Naive B cell (primary cell): ENCODE results near the gene WIPF3. TPM values are rescaled to one million over a fixed set of nuclear protein-coding genes. Genes with fewer than 3 reads are reported as not detected.

Experiments used
- ATAC-seq, 2 donors: fragments of 150-1000 bp; cut with Tn5 transposase; 2 replicates each; pipeline ENCODE4 v1.10.0; 2021; ENCODE audit warnings: low read depth in 2 of 2, mild to moderate bottlenecking in 2 of 2, moderate library complexity in 2 of 2
- DNase-seq: peaks from one replicate; pipeline ENCODE4 v3.0.0; 2022
- H3K27ac Mint-ChIP-seq, 6 donors: one replicate each; pipeline ENCODE4 v1.8.0; 2020 to 2022; ENCODE audit warnings: mild to moderate bottlenecking in 6 of 6, mixed read lengths in 6 of 6, moderate library complexity in 5 of 6, inconsistent platforms in 2 of 6
- H3K27me3 Mint-ChIP-seq, 3 donors: one replicate each; pipeline ENCODE4 v1.8.0; 2021 to 2022; ENCODE audit warnings: mixed read lengths in 3 of 3, mild to moderate bottlenecking in 1 of 3
- H3K36me3 Mint-ChIP-seq, 2 donors: one replicate each; pipeline ENCODE4 v1.8.0; 2020 to 2022; ENCODE audit warnings: mixed read lengths in 2 of 2, inconsistent platforms in 1 of 2, mild to moderate bottlenecking in 1 of 2
- H3K4me1 Mint-ChIP-seq, 3 donors: one replicate each; pipeline ENCODE4 v1.8.0; 2020 to 2022; ENCODE audit warnings: mixed read lengths in 3 of 3, inconsistent platforms in 1 of 3, mild to moderate bottlenecking in 1 of 3, moderate library complexity in 1 of 3
- H3K4me3 Mint-ChIP-seq, 8 donors: one replicate each; pipeline ENCODE4 v1.8.0; 2020 to 2022; ENCODE audit warnings: mild to moderate bottlenecking in 8 of 8, mixed read lengths in 8 of 8, moderate library complexity in 8 of 8, inconsistent platforms in 2 of 8
- H3K9me3 Mint-ChIP-seq, 7 donors: one replicate each; pipeline ENCODE4 v1.8.0; 2020 to 2022; ENCODE audit warnings: mixed read lengths in 7 of 7, mild to moderate bottlenecking in 5 of 7, inconsistent platforms in 2 of 7, moderate library complexity in 1 of 7
- polyA plus RNA-seq, 6 donors: library from polyadenylated mRNA; unstranded; fragments of 300-500 nt; fragmentation: Illumina TruSeq; gene quantifications; one replicate each; pipeline ENCODE4 v1.2.3, GENCODE V29; 2021; ENCODE audit warnings: low read depth in 6 of 6

WIPF3 gene
- polyA plus RNA-seq, 6 donors from 2014 or later = 0.16 TPM; not detected in 5

GRCh38 chr7:29893351-29893965 lies 87.2 kb downstream of the WIPF3 start:
- H3K27ac Mint-ChIP-seq = no peak overlapping the region
- no peak for ATAC-seq
- H3K9me3 Mint-ChIP-seq = peaks cover 9 to 23% (median 15%) of the 10 kb centered on the region in 7 donors
- H3K27me3 Mint-ChIP-seq = peaks cover 17 to 22% (median 18%) of the 10 kb centered on the region in 3 donors
- no peak overlapping the region for H3K4me3 Mint-ChIP-seq
- no peaks in the 10 kb centered on the region for H3K4me1 Mint-ChIP-seq
- DNase-seq = no peak
- H3K36me3 Mint-ChIP-seq = peaks cover 0 to 7% of the 10 kb centered on the region in 2 donors

- no peak overlapping the region for H3K4me3 Mint-ChIP-seq
- H3K36me3 Mint-ChIP-seq = peaks cover 0 to 14% of the 10 kb centered on the region in 2 donors
- ATAC-seq (no peak), DNase-seq (no peak)
- peaks cover 23 to 25% (median 24%) of the 10 kb centered on the region in 3 donors for H3K27me3 Mint-ChIP-seq
- H3K27ac Mint-ChIP-seq = no peak overlapping the region
- H3K4me1 Mint-ChIP-seq = no peaks in the 10 kb centered on the region
- peaks cover 9 to 31% (median 18%) of the 10 kb centered on the region in 7 donors for H3K9me3 Mint-ChIP-seq
These were observed 87.9 kb downstream of the WIPF3 start for GRCh38 chr7:29894256-29894655.

GRCh38 chr7:29895559-29895958 lies 89.3 kb downstream of the WIPF3 start:
- Mint-ChIP-seq H3K9me3 (peaks cover 9 to 32% (median 18%) of the 10 kb centered on the region in 7 donors), H3K36me3 (peaks cover 0 to 14% of the 10 kb centered on the region in 2 donors), H3K27ac (no peak overlapping the region), H3K4me1 (no peaks in the 10 kb centered on the region), H3K4me3 (no peak overlapping the region), H3K27me3 (peaks cover 18 to 29% (median 24%) of the 10 kb centered on the region in 3 donors)
- ATAC-seq = no peak
- DNase-seq = no peak

- peaks cover 0 to 14% of the 10 kb centered on the region in 2 donors for H3K36me3 Mint-ChIP-seq
- no peak overlapping the region for H3K27ac Mint-ChIP-seq
- H3K27me3 Mint-ChIP-seq = peaks cover 18 to 35% (median 20%) of the 10 kb centered on the region in 3 donors
- no peaks in the 10 kb centered on the region for H3K4me1 Mint-ChIP-seq
- no peak overlapping the region for H3K4me3 Mint-ChIP-seq
- DNase-seq (no peak), ATAC-seq (no peak)
- peaks cover 9 to 32% (median 18%) of the 10 kb centered on the region in 7 donors for H3K9me3 Mint-ChIP-seq
These were observed 90.5 kb downstream of the WIPF3 start for GRCh38 chr7:29896685-29897411.

GRCh38 chr7:29898301-29898700 lies 92.0 kb downstream of the WIPF3 start:
- no peak for ATAC-seq
- DNase-seq = no peak
- peaks cover 18 to 35% (median 20%) of the 10 kb centered on the region in 3 donors for H3K27me3 Mint-ChIP-seq
- peaks cover 0 to 15% of the 10 kb centered on the region in 2 donors for H3K36me3 Mint-ChIP-seq
- H3K4me1 Mint-ChIP-seq = no peaks in the 10 kb centered on the region
- peak overlapping the region in 1 of 8 donors; percentile 17 for H3K4me3 Mint-ChIP-seq
- H3K9me3 Mint-ChIP-seq = peaks cover 9 to 32% (median 19%) of the 10 kb centered on the region in 7 donors
- H3K27ac Mint-ChIP-seq = peak overlapping the region in 1 of 6 donors; percentile 86

- H3K27me3 Mint-ChIP-seq = peaks cover 27 to 33% (median 30%) of the 10 kb centered on the region in 3 donors
- ATAC-seq = no peak
- peaks cover 8 to 34% of the 10 kb centered on the region in 2 donors for H3K36me3 Mint-ChIP-seq
- no peak overlapping the region for H3K27ac Mint-ChIP-seq
- DNase-seq = no peak
- H3K9me3 Mint-ChIP-seq = peaks cover 17 to 53% (median 33%) of the 10 kb centered on the region in 7 donors
- no peaks in the 10 kb centered on the region for H3K4me1 Mint-ChIP-seq
- H3K4me3 Mint-ChIP-seq = no peak overlapping the region
These were observed 94.4 kb downstream of the WIPF3 start for GRCh38 chr7:29900745-29901144.

GRCh38 chr7:29906200-29907022 lies 100.1 kb downstream of the WIPF3 start:
- DNase-seq (no peak), ATAC-seq (no peak)
- peaks cover 29 to 38% of the 10 kb centered on the region in 2 donors for H3K36me3 Mint-ChIP-seq
- H3K27ac Mint-ChIP-seq = no peak overlapping the region
- H3K27me3 Mint-ChIP-seq = peaks cover 6 to 9% (median 9%) of the 10 kb centered on the region in 3 donors
- no peaks in the 10 kb centered on the region for H3K4me1 Mint-ChIP-seq
- no peak overlapping the region for H3K4me3 Mint-ChIP-seq
- peaks cover 22 to 58% (median 37%) of the 10 kb centered on the region in 7 donors for H3K9me3 Mint-ChIP-seq

- H3K4me1 Mint-ChIP-seq = no peaks in the 10 kb centered on the region
- no peaks in the 10 kb centered on the region for H3K36me3 Mint-ChIP-seq
- H3K4me3 Mint-ChIP-seq = no peak overlapping the region
These were observed 107.9 kb downstream of the WIPF3 start for GRCh38 chr7:29914180-29914579.

GRCh38 chr7:29915481-29916215 lies 109.3 kb downstream of the WIPF3 start:
- Mint-ChIP-seq H3K4me1 (no peaks in the 10 kb centered on the region), H3K36me3 (no peaks in the 10 kb centered on the region), H3K27ac (peak overlapping the region in 1 of 6 donors; percentile 26), H3K27me3 (no peaks in the 10 kb centered on the region), H3K4me3 (no peak overlapping the region), H3K9me3 (no peaks in the 10 kb centered on the region)
- ATAC-seq (no peak), DNase-seq (no peak)

More at GRCh38 chr7:29914180-29914579, 107.9 kb downstream of the WIPF3 start:
- Mint-ChIP-seq H3K27me3 (no peaks in the 10 kb centered on the region), H3K27ac (peak overlapping the region in 1 of 6 donors; percentile 3), H3K9me3 (no peaks in the 10 kb centered on the region)
- DNase-seq = no peak
- no peak for ATAC-seq

GRCh38 chr7:29917641-29918040 lies 111.3 kb downstream of the WIPF3 start:
- ATAC-seq (no peak), DNase-seq (no peak)
- no peak overlapping the region for H3K27ac Mint-ChIP-seq
- no peaks in the 10 kb centered on the region for H3K9me3 Mint-ChIP-seq
- no peaks in the 10 kb centered on the region for H3K27me3 Mint-ChIP-seq
- H3K4me3 Mint-ChIP-seq = no peak overlapping the region
- no peaks in the 10 kb centered on the region for H3K36me3 Mint-ChIP-seq
- peaks cover 0 to 4% (median 0%) of the 10 kb centered on the region in 3 donors for H3K4me1 Mint-ChIP-seq

GRCh38 chr7:29918850-29919249 lies 112.5 kb downstream of the WIPF3 start:
- H3K27me3 Mint-ChIP-seq = no peaks in the 10 kb centered on the region
- H3K27ac Mint-ChIP-seq = no peak overlapping the region
- no peak overlapping the region for H3K4me3 Mint-ChIP-seq
- DNase-seq = no peak
- H3K9me3 Mint-ChIP-seq = no peaks in the 10 kb centered on the region
- peaks cover under 1 to 6% of the 10 kb centered on the region in 2 donors for H3K36me3 Mint-ChIP-seq
- no peak for ATAC-seq
- H3K4me1 Mint-ChIP-seq = peaks cover 0 to 4% (median 0%) of the 10 kb centered on the region in 3 donors

- H3K4me3 Mint-ChIP-seq = no peak overlapping the region
- H3K9me3 Mint-ChIP-seq = no peaks in the 10 kb centered on the region
- H3K4me1 Mint-ChIP-seq = peaks cover 0 to 4% (median 0%) of the 10 kb centered on the region in 3 donors
- no peaks in the 10 kb centered on the region for H3K27me3 Mint-ChIP-seq
- DNase-seq (no peak), ATAC-seq (no peak)
- peak overlapping the region in 1 of 6 donors; percentile 5 for H3K27ac Mint-ChIP-seq
- peaks cover 6 to 9% of the 10 kb centered on the region in 2 donors for H3K36me3 Mint-ChIP-seq
These were observed 113.5 kb downstream of the WIPF3 start for GRCh38 chr7:29919790-29920189.

- Mint-ChIP-seq H3K27ac (no peak overlapping the region), H3K27me3 (no peaks in the 10 kb centered on the region)
These were observed 114.2 kb downstream of the WIPF3 start for GRCh38 chr7:29920491-29920890.

More at GRCh38 chr7:29920491-29920890, 114.2 kb downstream of the WIPF3 start:
- no peak for DNase-seq
- no peak for ATAC-seq
- Mint-ChIP-seq H3K4me3 (no peak overlapping the region), H3K36me3 (peaks cover 6 to 16% of the 10 kb centered on the region in 2 donors), H3K4me1 (peaks cover 0 to 4% (median 0%) of the 10 kb centered on the region in 3 donors), H3K9me3 (no peaks in the 10 kb centered on the region)
